Transverse colon (tissue), 4 donors: ENCODE measurements around the gene MMRN2. TPM values are rescaled to one million over a fixed set of nuclear protein-coding genes. Genes with fewer than 3 reads are reported as not detected.

Source experiments
- DNase-seq: peaks from one replicate; pipeline ENCODE4 v3.0.0-alpha.2; 2019
- H3K27ac ChIP-seq, 4 donors: fragments of 200-600 bp; sonication (generic); 2 replicates each; pipeline ENCODE4 v1.5.1; 2016 to 2018; ENCODE audit warnings: inconsistent platforms in 4 of 4
- H3K27me3 ChIP-seq: fragments of 200-600 bp; sonication (generic); 2 replicates; pipeline ENCODE4 v1.5.1; 2017; ENCODE audit warnings: inconsistent platforms
- H3K36me3 ChIP-seq, 4 donors: fragments of 200-600 bp; sonication (generic); 2 replicates each; pipeline ENCODE4 v1.5.1; 2017 to 2019; ENCODE audit warnings: inconsistent platforms in 4 of 4
- H3K4me1 ChIP-seq, 4 donors: fragments of 200-600 bp; sonication (generic); 2 replicates each; pipeline ENCODE4 v1.5.1; 2017 to 2020; ENCODE audit warnings: inconsistent platforms in 4 of 4
- H3K4me3 ChIP-seq, 4 donors: fragments of 200-600 bp; sonication (generic); 1 replicate in 1 of 4; 2 replicates in 3 of 4; pipeline versions ENCODE4 v1.5.1 to v1.6.1; 2017 to 2019; ENCODE audit warnings: inconsistent platforms in 4 of 4
- H3K9me3 ChIP-seq, 2 donors: fragments of 200-600 bp; sonication (generic); 2 replicates each; pipeline ENCODE4 v1.5.1; 2017 to 2019; ENCODE audit warnings: inconsistent platforms in 2 of 2
- EP300 ChIP-seq: sonication (generic); formaldehyde crosslinking; IDR thresholded peaks from one replicate; pipeline ENCODE4 v1.6.1; 2017; ENCODE audit warnings: antibody characterized with exemption, low read depth
- POLR2A ChIP-seq: fragments of 450-650 bp; IDR thresholded peaks from one replicate; pipeline ENCODE4 v1.6.1; 2016; ENCODE audit warnings: antibody characterized with exemption, mild to moderate bottlenecking, moderate library complexity
- POLR2AphosphoS5 ChIP-seq, 3 donors: sonication (generic); formaldehyde crosslinking; IDR thresholded peaks; one replicate each; pipeline ENCODE4 v1.6.1; 2016; ENCODE audit warnings: antibody characterized with exemption in 3 of 3
- WGBS, 2 donors: methylation state at CpG; one replicate each; pipeline ENCODE4 v1.1.5; 2018; ENCODE audit warnings: low coverage in 1 of 2; 5-methylcytosine and 5-hydroxymethylcytosine counted together
- in situ Hi-C, 4 donors: fragments of 200-750 bp; cut with MboI; loops; one replicate each; pipeline versions ENCODE4 v1.15.0 to v1.15.1; 2017; ENCODE audit warnings: low sequenced_read_pairs in 3 of 4, low pct_ligation_motif_present in 1 of 4, low pct_unique_long_range_greater_than_20kb in 1 of 4
- intact Hi-C: fragments of 100-400 bp; cut with DNase I; formaldehyde crosslinking; loops from one replicate; pipeline ENCODE4 v1.15.1; 2023; ENCODE audit warnings: low total_unique reads
- total RNA-seq, 4 donors: library from RNA; depleted of rRNA; stranded (reverse); fragments of >200 nt; gene quantifications; one replicate each; pipeline ENCODE4 v1.1.0, GENCODE V29; 2016
- TF ChIP-seq, protein P1 (sequence below), 5 experiments: fragments of 200-600 bp in 3 of 5; fragments of 450-650 bp in 2 of 5; sonication (generic) in 3 of 5; IDR thresholded peaks; 1 replicate in 2 of 5; 2 replicates in 3 of 5; pipeline ENCODE4 v1.5.1; 2016 to 2017; ENCODE audit warnings: antibody characterized with exemption in 5 of 5, inconsistent platforms in 3 of 5, mild to moderate bottlenecking in 2 of 5, moderate library complexity in 1 of 5

Gene MMRN2
- total RNA-seq, 4 donors from 2014 or later = 1.1 to 25.3 (median 8.1) TPM

- Histone ChIP-seq H3K4me1 (peaks cover 0 to 9% (median 3%) of the 10 kb centered on the region in 4 donors), H3K36me3 (peaks cover 0 to 10% (median 0%) of the 10 kb centered on the region in 4 donors), H3K27me3 (no peaks in the 10 kb centered on the region), H3K9me3 (no peaks in the 10 kb centered on the region), H3K27ac (no peak overlapping the region), H3K4me3 (no peak overlapping the region)
- DNase-seq = no peak
- TF ChIP-seq, protein P1, sequence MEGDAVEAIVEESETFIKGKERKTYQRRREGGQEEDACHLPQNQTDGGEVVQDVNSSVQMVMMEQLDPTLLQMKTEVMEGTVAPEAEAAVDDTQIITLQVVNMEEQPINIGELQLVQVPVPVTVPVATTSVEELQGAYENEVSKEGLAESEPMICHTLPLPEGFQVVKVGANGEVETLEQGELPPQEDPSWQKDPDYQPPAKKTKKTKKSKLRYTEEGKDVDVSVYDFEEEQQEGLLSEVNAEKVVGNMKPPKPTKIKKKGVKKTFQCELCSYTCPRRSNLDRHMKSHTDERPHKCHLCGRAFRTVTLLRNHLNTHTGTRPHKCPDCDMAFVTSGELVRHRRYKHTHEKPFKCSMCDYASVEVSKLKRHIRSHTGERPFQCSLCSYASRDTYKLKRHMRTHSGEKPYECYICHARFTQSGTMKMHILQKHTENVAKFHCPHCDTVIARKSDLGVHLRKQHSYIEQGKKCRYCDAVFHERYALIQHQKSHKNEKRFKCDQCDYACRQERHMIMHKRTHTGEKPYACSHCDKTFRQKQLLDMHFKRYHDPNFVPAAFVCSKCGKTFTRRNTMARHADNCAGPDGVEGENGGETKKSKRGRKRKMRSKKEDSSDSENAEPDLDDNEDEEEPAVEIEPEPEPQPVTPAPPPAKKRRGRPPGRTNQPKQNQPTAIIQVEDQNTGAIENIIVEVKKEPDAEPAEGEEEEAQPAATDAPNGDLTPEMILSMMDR (IDR thresholded peaks at IDR 0.05) = no peak
- TF ChIP-seq EP300 (no peak), POLR2AphosphoS5 (IDR thresholded peaks at IDR 0.05) (no peak), POLR2A (no peak)
- intact Hi-C loops (no loop called here), in situ Hi-C loops (loop anchor here in 1 of 4 donors (10.0 kb wide), 1 partner anchor 201 kb away; no protein-coding TSS in a partner anchor)
- 96% methylated on average over 1 of the region's 1 CpG; no CpG with 5 or more reads in 1 of the 2 donors for WGBS, 2 donors
Measured at GRCh38 chr10:86905429-86905828, 52.0 kb downstream of the MMRN2 start.

DNA sequence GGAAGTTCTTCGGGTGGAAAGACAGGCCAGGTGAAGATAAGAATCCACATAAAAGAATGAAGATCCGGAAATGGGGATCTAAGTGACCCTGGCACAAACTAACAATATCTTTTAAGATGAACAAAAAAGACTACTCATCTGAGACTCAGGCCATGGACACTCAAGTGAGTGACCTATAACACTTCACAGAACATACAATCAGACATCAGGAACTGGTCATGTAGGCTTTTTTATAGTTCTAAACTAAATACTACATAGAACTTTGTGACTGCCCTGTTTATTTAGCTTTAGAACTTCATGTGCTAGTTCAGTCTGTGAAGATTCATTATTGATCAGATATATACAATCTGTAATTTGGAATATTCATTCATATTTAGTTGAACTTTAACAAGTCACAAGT is 52.8 kb downstream of the MMRN2 start:
- Histone ChIP-seq H3K36me3 (peaks cover 0 to 12% (median 0%) of the 10 kb centered on the region in 4 donors), H3K4me1 (peaks cover 0 to 15% (median 4%) of the 10 kb centered on the region in 4 donors), H3K4me3 (no peak overlapping the region), H3K27me3 (no peaks in the 10 kb centered on the region), H3K9me3 (no peaks in the 10 kb centered on the region), H3K27ac (no peak overlapping the region)
- intact Hi-C loops (loop anchor here (5.0 kb wide), 1 partner anchor 212 kb away; no protein-coding TSS in a partner anchor), in situ Hi-C loops (loop anchor here in 3 of 4 donors (5.0 to 10.0 kb wide), 3 partner anchors 197 to 207 kb away; no protein-coding TSS in a partner anchor)
- TF ChIP-seq EP300 (no peak), POLR2A (no peak), POLR2AphosphoS5 (IDR thresholded peaks at IDR 0.05) (no peak)
- TF ChIP-seq, protein P1 (IDR thresholded peaks at IDR 0.05) = no peak
- WGBS, 2 donors = 63 to 86% methylated on average over 2 of the region's 2 CpGs
- DNase-seq = no peak

- no peak overlapping the region for H3K4me3 ChIP-seq
- TF ChIP-seq, protein P1 (IDR thresholded peaks at IDR 0.05) = no peak
- TF ChIP-seq POLR2A = no peak
- no peak for TF ChIP-seq POLR2AphosphoS5 (IDR thresholded peaks at IDR 0.05)
- TF ChIP-seq EP300 = no peak
- peak overlapping the region in 3 of 4 donors; percentile 48 to 57 (median 49) for H3K27ac ChIP-seq
- peaks cover 0 to 9% (median 0%) of the 10 kb centered on the region in 4 donors for H3K36me3 ChIP-seq
- intact Hi-C loops = loop anchor here (2.0 to 5.0 kb wide), 2 partner anchors 190 to 209 kb away; no protein-coding TSS in a partner anchor
- in situ Hi-C loops = loop anchor here in 3 of 4 donors (5.0 to 10.0 kb wide), 3 partner anchors 194 to 204 kb away; no protein-coding TSS in a partner anchor
- WGBS, 2 donors = 75% methylated on average over 1 of the region's 2 CpGs; no CpG with 5 or more reads in 1 of the 2 donors
- peak; percentile 26 for DNase-seq
- peaks cover 4 to 23% (median 10%) of the 10 kb centered on the region in 4 donors for H3K4me1 ChIP-seq
- no peaks in the 10 kb centered on the region for H3K9me3 ChIP-seq
- H3K27me3 ChIP-seq = no peaks in the 10 kb centered on the region
Measured at GRCh38 chr10:86900955-86901354, 56.5 kb downstream of the MMRN2 start.

GRCh38 chr10:86899670-86900276 is 57.6 kb downstream of the MMRN2 start:
- Histone ChIP-seq H3K36me3 (peaks cover 0 to 5% (median 0%) of the 10 kb centered on the region in 4 donors), H3K4me3 (no peak overlapping the region), H3K27ac (peak overlapping the region in 3 of 4 donors; percentile 48 to 57 (median 49)), H3K4me1 (peaks cover 4 to 23% (median 10%) of the 10 kb centered on the region in 4 donors), H3K9me3 (no peaks in the 10 kb centered on the region), H3K27me3 (no peaks in the 10 kb centered on the region)
- intact Hi-C loops (loop anchor here (2.0 to 5.0 kb wide), 2 partner anchors 189 to 207 kb away; no protein-coding TSS in a partner anchor), in situ Hi-C loops (loop anchor here (5.0 to 10.0 kb wide), 4 partner anchors 192 to 205 kb away; no protein-coding TSS in a partner anchor)
- no peak for TF ChIP-seq EP300
- TF ChIP-seq, protein P1 (IDR thresholded peaks at IDR 0.05) = peak; percentile 70 to 83 (median 76)
- peak in 1 of 3 donors; percentile 8 for TF ChIP-seq POLR2AphosphoS5 (IDR thresholded peaks at IDR 0.05)
- no peak for TF ChIP-seq POLR2A
- 10 to 16% methylated on average over 7 to 9 of the region's 9 CpGs for WGBS, 2 donors
- peak; percentile 71 for DNase-seq
